NCI-H524 treated with DMSO at 0.1 percent for 48 hours (cell line): Measurements from ENCODE around the gene MYH10.

Source experiments
- DNase-seq: peaks from one replicate; lab custom pipeline; 2025; lab: John Stamatoyannopoulos, UW

Gene MYH10

GRCh38 chr17:8473451-8474192 is 156.9 kb downstream of the MYH10 start:
- no peak for DNase-seq

DNA sequence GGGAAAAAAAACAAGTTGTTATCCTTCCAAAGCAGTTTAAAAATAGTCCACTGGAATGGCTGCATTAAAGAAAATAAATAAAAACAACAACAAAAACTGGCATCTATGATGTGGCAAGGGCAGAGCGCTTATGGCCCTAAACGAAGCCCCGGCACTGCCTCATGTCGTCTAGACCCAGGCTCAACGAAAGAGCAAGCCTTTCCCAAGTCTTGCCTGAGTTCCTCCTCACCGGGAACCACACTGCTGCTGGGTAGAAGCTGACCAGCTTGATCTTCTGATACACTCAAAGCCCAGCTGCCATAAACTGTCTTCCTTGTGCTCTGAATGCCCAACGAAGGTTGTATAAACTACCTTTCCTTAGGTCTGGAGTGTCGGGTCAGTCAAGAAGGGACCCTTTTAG is 157.9 kb downstream of the MYH10 start:
- DNase-seq = no peak

DNA sequence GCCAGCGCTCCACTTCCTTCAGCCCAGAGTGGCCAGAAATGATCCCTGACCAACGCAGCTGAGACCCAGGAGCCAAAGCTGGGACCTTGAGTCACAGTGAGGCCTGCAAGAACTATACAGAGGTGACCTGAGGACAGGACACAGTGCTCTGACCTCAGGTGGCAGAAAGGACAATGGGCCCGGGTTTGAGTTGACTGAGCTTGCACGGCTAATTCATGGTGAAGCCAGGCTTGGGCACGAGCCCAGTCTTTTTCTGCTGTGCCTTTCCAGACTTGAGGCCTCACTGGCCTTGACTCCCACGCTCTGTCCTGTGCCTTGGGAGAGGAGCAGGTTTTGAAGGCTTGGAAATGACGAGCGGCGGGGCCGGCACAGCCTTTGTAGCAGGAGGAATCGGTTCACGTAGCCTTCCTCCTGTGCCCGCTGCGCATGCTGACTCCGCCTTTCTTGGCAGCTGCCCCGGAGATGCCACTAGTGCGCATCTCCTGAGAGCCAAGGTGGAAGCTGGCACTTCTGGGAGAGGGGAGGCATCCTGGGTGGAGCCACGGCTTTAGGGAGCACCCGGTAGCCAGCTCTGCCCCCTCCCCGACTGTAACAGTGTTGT is 160.0 kb downstream of the MYH10 start:
- no peak for DNase-seq

DNA sequence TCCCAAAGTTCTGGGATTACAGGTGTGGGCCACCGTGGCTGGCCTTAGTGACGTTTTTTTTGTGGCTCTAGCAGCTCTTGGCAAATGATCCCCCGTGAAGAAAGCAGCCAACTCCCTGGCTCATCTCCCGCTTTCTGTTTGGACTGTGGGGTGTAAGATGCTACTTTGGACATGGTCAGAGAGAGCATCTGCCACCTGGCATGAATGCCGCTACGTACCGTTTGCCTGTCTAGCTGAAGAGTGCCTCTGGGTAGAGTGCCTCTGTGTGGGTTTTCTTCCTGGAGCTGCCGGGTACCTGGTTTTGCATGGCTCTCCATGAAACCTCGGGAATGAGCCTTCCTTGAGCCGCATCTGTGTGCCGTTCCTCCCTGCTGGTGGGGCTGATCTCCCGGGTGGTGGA is 160.6 kb downstream of the MYH10 start:
- no peak for DNase-seq

DNA sequence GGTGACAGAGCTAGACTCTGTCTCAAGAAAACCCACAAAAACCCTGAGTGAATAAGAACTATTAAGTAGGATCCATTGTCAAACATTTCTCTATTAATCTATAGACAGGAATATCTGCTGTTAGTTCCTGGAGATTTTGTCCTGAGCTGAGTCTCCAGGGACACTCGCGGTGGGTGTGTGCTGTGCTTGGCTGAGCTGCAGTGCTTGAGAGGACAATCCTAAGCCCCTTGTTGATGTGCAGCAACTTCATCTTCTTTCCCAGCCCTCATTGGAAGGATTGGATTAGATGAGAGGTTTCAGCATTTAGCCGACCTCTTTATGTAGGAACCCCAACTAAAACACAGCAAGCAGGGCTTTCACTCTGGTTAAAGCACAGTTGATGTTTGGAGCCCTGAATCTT is 161.5 kb downstream of the MYH10 start:
- DNase-seq = no peak

DNA sequence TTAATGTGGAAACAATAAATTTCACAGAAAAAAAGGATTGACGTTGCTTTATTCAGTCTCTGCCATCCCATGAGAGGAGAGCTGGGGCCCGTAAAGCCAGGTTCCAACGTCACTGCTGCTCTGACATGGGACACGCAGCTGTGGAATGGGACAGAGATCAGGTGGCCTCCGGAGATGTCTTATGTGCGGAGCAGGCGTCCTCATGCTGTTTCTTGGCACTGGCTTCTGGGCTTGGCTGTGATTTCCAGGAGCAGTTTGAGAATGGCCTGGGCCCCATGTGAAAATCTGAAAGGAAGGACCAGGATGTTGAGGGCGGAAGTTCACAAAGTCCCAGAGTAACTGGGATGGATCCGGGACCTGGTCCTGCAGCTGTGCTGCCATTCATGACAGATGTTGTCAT is 162.4 kb downstream of the MYH10 start:
- no peak for DNase-seq

- DNase-seq = no peak
These were observed 163.0 kb downstream of the MYH10 start for GRCh38 chr17:8467527-8467926.

GRCh38 chr17:8466873-8467272 is 163.7 kb downstream of the MYH10 start:
- DNase-seq = no peak

GRCh38 chr17:8466456-8466855 is 164.1 kb downstream of the MYH10 start:
- DNase-seq = no peak

GRCh38 chr17:8465759-8466158 is 164.8 kb downstream of the MYH10 start:
- no peak for DNase-seq

GRCh38 chr17:8465356-8465755 is 165.2 kb downstream of the MYH10 start:
- DNase-seq = no peak

- no peak for DNase-seq
These were observed 165.6 kb downstream of the MYH10 start for GRCh38 chr17:8464941-8465340.

DNA sequence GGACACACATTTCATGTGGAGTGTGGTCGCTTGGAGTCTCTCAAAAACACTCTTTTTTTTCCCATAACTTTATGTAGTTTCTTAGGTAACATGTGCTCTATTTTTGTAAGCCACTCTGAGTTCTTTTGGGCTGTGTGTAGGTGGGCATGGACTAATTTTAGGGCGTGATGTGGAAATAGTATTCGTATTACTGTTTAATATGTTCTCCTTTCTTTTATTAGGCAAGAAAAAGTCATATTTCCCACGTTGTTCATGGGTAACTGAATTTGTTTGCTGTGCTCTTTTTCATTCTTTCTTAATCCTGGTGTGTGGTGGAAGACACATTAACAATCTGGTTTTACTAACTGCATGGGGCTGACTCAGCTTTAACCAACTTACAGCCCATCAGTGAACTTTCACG is 167.4 kb downstream of the MYH10 start:
- no peak for DNase-seq

- DNase-seq = no peak
These were observed 168.0 kb downstream of the MYH10 start for GRCh38 chr17:8462564-8462963.

GRCh38 chr17:8459831-8460230 is 170.7 kb downstream of the MYH10 start:
- no peak for DNase-seq

DNA sequence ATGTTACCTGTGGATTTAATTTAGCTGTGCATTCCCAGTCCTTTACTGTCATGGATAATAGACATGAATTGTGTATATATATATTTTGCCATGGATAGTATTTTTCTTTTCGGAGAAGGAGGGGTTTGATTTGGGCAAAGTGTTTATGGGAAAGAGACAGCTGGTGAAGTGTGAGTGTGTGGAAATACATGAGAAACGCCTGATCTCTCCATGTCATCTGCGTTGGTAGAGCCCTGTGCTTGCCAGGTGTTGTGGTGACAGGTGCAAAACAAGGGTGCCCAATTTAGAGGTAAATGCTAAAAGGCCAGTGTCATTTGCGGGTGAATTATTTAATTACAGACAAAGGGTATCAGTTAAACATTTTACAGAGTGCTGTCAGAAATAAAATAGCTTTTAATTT is 171.4 kb downstream of the MYH10 start:
- no peak for DNase-seq

- no peak for DNase-seq
These were observed 172.4 kb downstream of the MYH10 start for GRCh38 chr17:8458128-8458527.

DNA sequence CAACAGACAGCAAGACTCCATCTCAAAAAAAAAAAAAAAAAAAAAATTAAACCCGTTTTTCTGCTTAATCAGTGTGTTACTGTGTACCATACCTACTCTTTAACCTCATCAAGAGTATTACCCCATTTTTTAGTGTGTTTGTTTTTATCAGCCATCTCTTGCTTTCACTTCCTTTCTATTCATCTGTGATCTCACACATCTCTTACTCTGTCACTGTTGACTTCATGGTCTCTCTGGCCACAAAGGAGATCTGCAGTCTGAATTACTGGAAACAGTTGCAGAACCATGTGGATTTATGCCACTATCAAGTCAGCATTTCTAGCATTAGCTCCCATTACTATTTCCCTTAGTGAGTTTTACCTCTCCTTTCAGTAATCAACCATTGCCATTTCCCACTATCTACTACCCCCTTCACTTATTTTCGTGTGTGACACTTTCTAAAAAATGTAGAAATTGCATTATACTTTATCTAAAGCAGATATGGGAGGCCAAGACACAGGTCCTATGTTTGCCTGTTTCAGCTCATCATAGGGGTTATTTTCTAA is 174.8 kb downstream of the MYH10 start:
- no peak for DNase-seq

DNA sequence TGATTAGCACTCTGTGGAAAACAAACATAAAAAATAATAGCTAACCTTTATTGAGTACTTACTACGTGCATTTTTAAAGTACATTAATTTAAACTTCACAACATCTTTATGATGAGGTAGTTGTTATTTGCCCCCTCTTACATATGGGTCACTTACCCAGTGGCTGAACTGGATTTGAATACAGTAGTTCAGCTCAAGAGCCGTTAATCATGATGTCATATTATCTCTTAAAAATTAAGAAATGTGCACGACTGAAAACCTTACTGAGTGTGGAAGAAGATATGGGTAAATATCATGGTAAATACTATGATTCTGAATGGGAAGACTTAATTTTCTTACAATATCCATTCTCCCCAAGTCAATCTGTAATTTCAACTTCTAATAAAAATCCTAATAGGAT is 177.2 kb downstream of the MYH10 start:
- DNase-seq = no peak

- DNase-seq = no peak
These were observed 178.5 kb downstream of the MYH10 start for GRCh38 chr17:8451933-8452614.

DNA sequence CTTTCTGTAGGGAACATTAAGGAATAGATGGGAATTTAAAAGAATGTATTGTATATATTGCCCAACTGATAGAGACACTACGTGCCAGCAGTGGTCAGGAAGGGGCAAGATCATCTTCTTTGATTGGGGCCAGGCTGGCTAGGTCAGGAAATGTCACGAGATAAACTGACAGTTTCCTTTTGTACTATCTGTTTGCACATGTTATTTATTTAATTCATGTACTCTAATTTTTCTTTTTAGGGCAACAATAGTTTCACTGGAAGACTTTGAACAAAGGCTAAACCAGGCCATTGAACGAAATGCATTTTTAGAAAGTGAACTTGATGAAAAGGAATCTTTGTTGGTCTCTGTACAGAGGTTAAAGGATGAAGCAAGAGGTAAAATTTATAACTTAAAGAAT is 182.2 kb downstream of the MYH10 start:
- DNase-seq = no peak

- no peak for DNase-seq
These were observed 182.7 kb downstream of the MYH10 start for GRCh38 chr17:8447799-8448198.

GRCh38 chr17:8445536-8445935 is 185.0 kb downstream of the MYH10 start:
- DNase-seq = no peak
